Measurements from ENCODE around the gene AP3M1. TPM values are rescaled to one million over a fixed set of nuclear protein-coding genes. Genes with fewer than 3 reads are reported as not detected.

AP3M1 gene
- total RNA-seq, 1 donor from 2014 or later: 27.6 TPM

Other genes starting within 250 kb of the AP3M1 start
- gene PLAU, start 239.7 kb downstream of the AP3M1 start, total RNA-seq: 7.5 TPM
- gene VCL, start 152.7 kb downstream of the AP3M1 start, total RNA-seq: 194 TPM
- gene ADK, start 393 bp upstream of the AP3M1 start, total RNA-seq: 40.6 TPM